NCI-H187 (cell line): ENCODE data around the gene POLR1A.

Source experiments
- DNase-seq, 2 experiments: peaks; one replicate each; lab custom pipeline; 2025; lab: John Stamatoyannopoulos, UW

POLR1A gene

DNA sequence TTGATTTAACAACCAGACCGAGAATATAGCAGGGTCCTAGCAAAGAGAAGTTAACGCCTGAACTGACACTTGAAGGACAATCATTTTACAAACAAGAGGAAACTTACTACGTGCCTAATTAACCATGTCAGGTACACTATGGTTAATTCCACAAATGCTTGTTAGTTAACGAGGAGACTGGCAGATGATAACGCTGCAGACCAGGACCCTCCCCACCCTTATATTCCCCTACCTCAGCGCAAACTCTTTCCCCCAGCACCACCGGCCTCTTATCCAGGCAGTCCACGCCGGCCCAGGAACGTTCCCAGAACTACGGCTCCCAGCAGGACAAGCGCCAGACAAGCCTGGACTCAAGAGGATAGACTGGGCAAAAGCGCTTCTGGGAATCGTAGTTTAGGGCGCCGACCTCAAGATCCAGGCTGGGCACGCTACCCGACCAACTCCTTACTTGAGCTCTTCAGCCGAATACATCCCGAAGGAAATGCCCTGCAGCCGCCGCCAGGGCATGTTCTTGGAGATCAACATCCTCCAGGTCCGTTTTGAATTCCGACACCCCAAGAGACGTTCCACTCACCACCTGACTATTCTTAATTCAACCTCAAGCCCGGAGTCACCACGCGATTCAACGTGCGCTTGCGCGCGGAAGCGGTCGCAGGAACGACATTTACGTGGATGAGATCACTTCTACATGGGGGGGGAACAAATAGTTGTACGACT, at the start of gene POLR1A:
Gene POLR1A, minus strand, starts transcription at position 635 of the 717 bp plus-strand sequence. Its CDS starts 110 bp downstream, at position 525.
- peak; percentile 67 to 96 for DNase-seq

DNA sequence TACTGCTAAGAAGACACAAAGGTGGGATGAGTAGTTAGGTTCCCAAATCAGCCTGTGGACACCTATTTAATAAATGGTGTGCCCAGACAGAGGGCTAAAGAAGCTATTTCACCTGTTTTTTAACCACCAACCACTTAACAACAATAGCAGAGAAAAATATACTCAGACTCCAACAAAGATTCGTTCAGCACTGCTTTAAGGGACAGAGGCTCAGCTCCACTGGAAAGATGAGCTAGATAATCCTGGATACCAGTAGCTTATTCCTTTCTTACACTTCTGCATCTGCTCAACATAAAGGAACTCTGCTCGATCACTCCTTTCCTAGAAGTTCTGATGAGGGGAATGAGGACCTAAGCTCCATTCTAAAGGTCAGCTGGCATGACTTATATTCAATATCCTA, 44.8 kb upstream of the POLR1A start:
- DNase-seq = no peak

DNA sequence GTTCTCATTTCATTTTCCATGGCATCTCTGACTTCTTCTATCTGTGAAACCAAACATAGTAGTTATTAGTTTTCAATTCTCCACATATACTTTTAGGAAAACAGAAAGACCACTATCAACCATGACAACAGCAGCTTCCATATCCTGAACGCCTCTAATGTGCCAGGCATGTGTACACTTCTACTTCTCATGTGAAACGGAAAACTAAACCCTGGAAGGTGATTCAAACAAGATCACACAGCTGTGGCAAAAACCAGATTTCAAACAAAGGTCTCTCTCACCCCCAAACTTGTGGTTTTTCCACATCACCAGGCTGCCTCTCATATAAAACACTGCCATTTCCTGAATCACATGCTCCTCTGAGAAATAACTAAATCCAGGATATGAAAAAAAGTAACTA, 42.1 kb upstream of the POLR1A start:
- no peak for DNase-seq

DNA sequence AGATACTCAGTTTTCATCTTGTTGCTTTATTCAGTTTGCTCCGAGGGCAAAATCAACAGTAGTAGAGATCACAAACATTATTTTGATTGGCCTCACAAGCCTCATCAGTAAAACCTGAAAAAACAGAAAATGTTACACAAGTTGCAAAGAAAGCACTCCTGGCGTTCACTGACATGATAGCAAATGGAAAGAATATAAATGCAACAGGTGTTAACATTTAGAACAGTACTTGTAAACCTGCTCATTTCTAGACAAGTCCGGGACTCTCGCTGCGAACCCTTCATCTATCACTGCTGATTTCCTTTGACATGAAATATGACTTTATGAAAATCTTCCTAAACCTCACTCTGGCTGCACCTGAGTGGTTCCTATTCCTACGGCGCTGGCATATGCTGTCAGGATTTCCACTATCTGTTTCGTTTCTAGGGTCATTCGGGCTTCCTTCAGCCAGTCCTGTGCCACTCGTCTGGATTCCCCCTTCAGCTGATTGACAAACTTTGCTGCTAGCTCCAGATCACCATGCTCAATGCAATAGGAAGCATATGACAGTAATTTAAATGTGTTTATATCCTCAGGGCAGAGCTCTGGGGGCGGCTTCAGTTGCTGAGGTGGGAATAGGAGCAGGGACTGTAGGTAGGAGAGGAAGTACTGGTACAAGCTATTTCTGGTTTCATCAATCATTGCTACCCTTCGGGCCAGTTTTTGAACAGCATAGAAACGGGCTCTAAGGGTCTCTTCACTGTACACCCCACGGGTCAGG, 38.4 kb upstream of the POLR1A start:
- DNase-seq = no peak

DNA sequence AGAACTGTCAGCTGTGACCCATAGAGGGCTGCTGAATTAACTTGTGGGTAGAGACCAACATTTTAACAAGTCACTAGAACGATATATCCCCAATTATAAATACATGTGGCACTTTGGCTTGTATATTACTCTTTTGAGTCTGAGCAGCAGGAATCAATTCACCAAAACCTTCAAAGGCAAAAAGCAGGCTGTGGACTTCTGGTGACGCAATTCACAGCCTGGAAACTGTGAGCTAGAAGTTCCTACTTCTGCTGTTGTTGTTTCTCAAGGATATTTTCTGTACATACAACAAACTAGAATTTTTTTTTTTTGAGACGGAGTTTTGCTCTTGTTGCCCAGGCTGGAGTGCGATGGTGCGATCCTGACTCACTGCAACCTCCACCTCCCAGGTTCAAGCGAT, 37.6 kb upstream of the POLR1A start:
- DNase-seq = no peak

DNA sequence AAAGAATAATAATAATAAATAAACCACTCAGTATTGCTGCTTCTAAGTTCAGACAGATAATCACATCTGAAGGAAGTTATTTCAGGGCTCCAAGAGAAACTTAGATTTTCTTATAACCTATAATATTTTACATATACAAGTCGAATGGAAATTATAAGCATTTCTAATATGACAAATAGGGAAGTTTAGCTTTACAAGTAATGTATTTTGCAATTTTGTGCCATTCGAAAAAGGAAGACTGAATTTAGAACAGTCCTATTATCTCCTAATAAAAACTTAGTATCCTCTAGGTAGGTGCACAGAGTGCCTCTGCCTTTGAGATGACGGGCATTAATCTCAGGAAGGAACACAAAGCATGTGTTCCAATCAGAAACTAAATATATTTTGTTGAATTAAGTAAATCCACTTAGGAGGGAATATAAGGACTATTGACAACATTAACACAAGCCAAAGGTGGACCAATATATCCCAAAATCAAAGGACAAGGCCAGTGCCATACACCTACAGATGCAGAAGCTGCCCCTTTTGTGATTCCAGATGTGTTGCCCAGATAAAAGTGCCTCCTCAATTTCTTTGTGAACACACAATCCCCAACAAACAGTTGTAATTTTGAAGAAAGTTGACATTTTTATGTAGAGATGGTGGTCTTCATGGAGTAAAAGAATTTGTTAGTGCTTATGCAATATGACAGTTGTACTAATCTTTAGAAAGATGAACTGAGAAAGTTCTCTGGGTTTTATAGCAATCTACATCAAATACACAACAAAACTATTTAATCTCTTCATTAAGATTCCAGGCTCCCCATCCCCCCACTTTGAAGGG, 37.0 kb upstream of the POLR1A start:
- no peak for DNase-seq

DNA sequence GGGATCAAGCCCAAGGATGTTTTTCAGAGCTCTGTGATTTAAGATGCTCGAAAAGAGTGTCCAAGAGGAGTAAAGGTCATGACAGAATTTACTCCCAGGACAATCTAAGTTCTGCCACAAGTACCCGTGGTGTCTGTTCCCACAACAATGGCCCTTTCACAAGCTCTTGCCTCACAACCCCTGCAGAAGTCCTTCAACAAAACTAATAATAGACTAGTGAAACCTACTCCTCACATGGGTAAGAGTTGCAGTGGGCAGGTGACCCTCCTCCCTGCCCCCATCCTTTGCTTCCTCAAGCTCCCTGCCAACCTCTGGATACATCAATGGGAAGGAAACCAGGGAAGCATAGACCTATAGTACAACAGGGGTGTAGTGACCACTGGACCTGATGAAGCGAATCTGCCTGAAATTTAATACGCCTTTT, 35.3 kb upstream of the POLR1A start:
- no peak for DNase-seq

DNA sequence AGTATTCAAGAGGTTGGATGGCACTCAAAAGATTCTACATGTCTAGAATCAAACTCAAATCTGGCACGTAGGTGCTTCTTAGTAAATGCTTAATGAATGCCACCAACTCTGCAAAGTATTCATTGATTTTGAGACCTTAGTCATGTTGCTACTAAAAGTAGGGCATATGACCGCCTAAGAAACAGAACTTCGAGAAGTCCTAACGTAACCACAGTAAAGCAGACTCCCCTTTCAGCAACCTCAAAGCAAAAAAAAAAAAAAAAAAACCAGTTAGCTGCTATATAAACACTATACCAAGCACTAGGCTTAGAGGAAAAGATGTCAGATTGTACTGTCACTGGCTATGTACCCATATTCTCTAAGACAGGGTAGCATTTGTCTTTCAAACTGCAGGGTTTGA, 34.3 kb upstream of the POLR1A start:
- no peak for DNase-seq

DNA sequence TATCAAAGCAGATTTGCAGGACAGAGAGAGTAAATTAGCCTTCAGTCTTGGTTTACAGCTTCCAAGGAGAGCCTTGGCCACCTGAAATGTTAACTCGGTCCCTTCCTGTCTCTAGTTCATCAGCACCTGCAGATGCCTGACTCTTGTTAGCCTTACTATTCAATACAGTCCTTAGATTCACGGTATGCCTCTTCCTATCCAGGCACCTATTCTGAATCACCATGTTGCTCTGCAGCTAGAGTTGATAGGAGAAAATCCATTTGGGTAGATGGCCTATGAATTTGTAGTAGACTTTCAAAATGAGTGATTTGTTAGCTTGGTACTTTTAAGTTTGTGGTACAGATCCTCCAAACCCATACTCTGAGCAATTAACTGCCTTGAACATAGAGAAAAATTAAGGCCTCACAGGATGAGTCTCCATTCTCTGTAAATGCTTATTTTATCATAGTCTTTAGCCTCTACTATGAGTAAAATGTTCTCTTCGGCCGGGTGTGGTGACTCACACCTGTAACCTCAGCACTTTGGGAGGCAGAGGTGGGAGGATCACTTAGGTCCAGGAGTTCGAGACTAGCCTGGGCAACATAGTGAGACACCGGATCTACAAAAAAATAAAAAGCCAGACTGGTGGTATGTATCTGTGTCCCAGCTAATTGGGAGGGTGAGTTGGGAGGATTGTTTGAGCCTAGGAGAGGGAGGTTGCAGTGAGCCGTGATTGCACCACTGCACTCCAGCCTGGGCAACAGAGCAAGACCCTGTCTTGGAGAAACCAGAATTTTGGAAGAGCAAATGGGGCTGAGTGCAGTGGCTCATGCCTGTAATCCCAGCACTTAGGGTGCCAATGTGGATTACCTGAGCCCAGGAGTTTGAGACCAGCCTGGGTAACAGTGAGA, 33.3 kb upstream of the POLR1A start:
- DNase-seq = no peak

DNA sequence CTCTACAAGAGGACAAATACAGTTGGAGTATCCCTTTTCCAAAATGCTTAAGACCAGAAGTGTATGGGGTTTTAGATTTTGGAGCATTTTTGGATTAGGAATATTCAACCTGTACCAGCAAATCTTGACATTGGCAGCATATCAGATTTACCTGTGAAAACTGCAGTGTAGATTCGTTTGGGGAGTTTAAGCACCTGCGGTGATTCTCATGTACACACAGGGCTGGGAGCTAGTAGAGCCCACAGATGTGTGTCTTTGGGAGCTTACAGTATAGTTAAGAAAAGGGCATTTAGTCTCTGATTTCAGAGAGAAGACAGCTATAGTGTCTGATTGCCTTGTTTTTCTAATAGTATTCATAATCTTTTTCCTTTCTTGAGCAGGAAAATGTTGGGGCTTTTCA, 30.5 kb upstream of the POLR1A start:
- no peak for DNase-seq

DNA sequence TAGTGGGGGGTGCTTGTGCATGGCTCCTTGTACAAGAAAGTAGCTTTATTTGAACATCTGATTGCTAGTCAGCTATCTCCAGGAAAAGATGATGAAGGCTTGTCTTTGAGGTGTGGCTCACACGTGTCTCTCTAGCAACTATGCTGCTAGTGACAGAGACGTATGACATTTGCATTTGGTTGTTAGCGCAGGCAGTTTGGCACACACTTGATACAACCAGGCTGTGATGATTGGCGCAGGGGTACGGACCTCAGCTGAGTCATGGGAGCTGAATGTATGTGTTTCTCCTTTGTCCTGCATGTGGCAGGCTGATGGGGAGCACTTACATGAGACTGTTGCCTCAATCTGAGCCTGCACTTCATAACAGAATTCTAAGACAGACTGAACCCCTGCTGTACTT, 30.0 kb upstream of the POLR1A start:
- DNase-seq = no peak

DNA sequence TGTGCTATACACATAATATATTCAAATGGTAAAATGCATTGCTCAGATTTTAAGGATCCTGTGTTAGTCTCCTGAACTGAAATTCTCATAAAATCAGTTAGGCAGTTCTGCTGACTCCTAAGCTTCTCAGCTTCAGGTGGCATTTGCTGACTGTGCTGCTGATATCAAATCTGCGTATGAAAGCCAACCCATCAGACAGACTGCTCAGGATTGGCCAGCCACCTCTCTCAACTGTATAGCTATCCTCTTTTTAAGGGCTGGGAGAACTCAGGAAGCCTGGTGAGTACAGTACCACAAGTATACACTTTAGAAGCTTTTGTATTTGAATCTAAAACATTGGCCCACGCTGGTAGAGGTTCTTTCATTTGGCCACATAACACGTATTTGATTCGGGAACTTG, 29.0 kb upstream of the POLR1A start:
- DNase-seq = no peak

DNA sequence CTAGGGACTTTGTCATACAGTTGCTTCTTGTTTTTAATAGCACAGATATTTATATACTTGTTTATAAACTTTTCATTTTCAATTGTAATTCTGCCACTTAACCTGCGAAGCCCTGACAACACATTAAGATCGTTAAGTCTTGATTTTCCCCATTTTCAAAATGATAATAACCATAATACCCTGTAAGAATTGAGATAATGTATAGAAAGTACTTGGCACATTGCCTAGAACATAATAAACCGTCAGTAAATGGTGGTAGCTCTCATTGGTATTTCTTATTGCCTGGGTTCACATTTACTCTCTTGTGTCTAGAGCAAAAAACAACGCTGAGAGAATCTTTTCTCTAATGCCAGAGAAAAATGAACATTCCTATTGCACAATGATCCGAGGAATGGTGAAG, 19.0 kb upstream of the POLR1A start:
- no peak for DNase-seq

DNA sequence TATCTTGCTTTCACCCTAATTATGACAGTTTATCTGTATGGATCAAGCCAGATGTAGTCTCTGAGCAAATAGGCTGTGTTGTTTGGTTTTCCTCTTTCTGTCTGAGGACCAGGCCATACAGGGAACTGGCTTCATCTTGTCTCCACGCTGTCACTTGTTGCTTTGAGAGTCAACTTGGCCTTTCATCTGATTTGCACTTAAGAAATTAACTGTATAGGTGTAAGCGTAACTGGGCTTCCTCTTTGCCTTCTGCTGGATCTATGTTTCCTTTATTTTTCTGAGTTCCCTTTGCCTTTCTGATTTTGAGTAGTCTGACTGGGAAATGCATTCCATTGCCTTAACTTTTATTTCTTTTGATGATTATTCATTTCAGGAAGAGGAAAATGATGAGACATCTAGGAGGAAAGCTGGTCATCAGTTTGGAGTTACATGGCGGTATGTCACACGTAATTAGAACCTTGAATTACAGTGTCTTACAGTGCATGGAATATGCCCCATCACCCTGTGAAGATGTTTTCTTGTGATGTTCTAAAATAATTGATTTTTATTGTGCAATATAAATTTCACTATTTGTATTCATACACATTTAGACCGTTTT, 17.7 kb upstream of the POLR1A start:
- DNase-seq = no peak

DNA sequence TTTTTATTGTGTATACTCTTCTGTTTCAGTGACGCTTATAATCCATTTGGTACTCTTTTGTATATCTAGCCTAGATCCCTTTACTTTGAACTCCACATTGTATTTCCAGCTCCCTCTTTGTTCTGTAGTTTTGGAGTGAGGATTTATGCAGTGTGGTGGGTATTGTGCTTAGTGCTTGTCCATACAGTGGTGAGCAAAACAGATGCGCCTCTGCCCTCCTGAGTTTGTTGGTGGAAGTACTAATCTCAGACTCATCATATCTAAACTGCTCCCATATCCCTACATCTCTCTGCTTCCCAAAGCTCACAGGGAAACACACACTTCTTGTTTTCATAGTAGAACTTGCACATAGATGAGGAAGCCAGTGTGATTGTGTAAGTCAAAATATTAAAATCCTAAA, 12.4 kb upstream of the POLR1A start:
- no peak for DNase-seq

DNA sequence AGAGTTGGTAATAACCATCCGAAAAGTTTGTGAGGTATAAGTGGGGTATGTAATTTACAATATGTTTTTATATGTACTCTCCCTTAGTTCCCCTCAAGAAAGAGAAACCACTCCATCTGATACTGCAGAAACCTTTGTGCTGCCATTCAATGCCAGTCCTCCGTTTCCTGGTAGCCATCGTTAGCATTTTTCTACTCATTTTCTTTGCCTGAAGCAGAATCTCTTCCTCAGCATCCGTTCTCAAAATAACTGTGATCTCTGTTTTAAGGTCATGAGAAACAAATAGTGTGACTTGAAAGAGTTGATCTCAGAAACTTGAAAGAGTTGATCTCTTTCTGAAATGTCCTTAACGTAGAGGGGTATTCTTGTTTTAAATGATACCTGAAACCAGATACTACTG, 1.3 kb upstream of the POLR1A start:
- DNase-seq = no peak

DNA sequence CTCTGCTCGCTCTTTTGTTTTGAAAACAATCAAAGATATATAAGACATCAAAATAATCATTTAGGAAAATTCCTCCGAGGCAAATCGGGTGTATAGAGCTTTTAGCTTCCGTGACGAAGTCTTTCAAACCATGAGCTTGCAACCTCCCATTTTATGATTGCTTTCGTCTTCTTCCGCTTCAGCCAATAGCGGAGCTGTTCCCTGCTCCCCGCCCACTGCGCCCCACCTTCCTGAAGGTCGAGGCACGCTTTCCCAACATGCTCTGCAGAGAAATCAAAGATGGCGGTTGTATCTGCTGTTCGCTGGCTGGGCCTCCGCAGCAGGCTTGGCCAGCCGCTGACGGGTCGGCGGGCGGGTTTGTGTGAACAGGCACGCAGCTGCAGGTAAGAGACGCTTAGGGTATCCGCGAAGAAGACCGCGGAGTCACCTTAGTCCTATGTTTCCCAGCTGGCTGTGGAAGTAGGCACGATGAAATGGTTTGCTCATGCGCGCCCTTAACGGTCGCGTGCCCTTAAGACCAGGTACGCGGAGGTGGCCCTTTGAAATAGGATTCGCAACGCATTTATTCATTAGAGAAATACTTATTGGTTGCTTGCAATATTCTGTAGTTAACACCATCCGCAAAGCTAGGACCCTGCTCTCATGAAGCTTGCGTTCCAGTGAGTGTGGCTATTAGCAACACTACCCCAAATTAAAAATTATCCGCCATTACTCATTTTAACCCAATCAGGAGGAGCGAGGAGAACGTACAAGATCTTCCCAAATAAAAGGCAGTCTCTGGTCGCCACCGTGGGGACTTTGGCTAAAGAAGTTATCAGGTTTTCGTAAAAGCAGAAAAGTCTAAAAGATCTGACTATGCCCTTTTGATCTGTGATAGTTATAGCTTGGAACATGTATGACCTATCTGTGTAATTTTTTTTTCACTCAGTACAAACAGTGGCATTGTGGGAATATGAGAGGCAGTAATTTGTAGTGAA, 571 bp upstream of the POLR1A start, which contains the start of gene PTCD3:
Gene PTCD3, plus strand, starts transcription at position 267 of the 977 bp plus-strand sequence. Its CDS starts 13 bp downstream, at position 280.
- peak; percentile 78 to 96 for DNase-seq

DNA sequence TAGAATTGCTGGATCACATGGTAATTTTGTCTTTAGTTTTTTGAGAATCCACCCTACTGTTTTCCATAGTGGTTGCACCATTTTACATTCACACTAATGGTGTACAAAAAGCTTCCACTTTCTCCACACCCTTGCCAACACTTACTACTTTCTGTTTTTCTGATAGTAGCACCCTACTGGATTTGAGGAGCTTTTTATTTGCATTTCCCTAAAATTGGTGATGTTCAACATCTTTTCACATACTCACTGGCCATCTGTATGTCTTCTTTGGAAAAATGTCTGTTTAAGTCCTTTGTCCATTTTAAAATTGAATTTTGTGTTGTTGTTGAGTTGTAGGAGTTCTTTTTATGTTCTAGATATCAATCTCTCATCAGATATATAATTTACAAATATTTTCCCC, 3.5 kb downstream of the POLR1A start:
- DNase-seq = no peak

DNA sequence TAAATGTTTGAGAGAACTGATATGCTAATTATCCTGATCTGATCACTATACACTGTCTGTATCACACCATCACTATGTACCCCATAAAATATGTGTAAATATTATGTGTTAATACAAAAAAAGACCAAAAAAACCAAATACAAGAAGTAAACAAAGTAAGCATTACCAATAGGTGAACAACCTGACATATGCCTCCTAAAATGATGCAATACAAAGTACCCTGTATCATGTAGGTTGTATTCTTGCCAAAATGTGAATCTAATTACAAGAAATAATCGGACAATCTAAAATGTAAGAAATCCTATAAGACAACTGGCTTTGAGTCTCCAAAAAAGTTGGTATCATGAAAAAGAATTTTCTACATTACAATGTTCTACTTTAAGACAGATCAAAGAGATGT, 7.8 kb downstream of the POLR1A start:
- DNase-seq = no peak
